HG02571 (cell line): ENCODE results near the gene LHX4.

ENCODE experiments used
- ATAC-seq: cut with Tn5 transposase; IDR thresholded peaks from one replicate; pipeline ENCODE4 v1.9.1; 2021; ENCODE audit warnings: mild to moderate bottlenecking, moderate library complexity; ENCODE audit not compliant: unreplicated experiment

LHX4 gene

DNA sequence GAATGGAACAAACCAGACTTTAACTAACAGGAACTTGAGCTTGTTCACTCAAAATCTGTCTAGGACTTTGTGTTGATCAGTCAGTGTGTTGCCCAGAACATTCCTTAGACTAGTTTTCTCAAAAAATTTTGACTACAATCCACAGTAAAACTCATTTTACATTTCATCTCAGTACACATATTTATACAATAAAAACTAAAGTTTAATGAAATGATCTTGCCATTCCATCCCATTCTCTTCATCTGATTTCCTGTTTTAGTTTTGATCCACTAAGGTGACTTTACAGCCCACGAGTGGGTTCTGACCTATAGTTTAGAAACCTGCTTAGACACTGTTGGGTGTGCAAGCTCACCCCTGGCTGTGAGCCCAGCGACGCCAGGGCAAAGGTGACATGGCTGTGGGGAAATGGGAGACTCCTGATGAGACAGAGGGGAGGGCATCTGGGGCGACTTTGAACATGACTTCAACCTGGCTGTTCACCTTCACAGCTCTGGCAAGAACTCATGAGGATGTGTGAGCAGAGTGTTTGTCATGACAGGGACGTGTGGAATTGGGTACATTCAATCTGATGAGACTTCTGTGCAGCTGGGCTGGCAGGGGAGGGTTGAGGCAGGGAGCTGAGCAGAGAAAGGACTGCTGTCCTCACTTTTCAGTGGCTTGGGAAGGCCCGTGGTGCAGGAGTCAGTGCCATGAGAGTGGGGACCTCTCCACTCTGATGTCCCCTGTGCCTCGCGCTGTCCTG is 40.6 kb downstream of the LHX4 start:
- ATAC-seq, result no peak

- no peak for ATAC-seq
These were observed 41.5 kb downstream of the LHX4 start for GRCh38 chr1:180271272-180272255.

GRCh38 chr1:180272395-180272794 is 42.3 kb downstream of the LHX4 start:
- ATAC-seq, result no peak

DNA sequence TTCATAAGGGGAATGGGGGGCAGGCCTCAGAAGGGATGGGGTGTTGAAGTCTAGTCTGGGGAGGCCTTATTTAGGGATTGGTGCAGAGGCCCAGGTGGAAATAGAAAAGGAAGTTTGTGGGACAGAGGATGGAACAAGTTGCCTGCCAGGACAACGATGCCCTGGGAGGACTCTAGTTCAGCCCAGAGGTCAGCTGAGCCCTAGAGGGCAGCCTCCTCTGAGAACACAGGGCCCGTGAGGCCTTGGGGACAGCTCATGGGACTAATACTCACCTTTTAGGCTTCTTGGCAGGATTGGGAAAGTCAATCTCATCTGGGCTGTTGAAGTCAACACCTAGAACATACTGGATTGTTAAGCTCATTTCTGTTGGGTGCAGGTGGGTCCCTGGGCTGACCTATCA is 43.0 kb downstream of the LHX4 start:
- ATAC-seq, result no peak

DNA sequence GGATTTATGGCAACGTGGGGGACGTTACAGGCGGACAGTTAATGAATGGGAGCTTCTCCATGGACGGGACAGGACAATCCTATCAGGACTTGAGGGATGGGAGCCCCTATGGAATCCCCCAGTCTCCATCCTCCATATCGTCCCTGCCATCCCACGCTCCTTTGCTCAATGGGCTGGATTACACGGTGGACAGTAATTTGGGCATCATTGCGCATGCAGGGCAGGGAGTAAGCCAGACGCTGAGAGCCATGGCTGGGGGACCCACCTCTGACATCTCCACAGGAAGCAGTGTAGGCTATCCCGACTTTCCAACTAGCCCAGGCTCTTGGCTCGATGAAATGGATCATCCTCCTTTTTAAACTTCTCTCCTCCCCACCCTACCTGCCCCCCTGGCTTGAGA is 44.2 kb downstream of the LHX4 start:
- no peak for ATAC-seq

DNA sequence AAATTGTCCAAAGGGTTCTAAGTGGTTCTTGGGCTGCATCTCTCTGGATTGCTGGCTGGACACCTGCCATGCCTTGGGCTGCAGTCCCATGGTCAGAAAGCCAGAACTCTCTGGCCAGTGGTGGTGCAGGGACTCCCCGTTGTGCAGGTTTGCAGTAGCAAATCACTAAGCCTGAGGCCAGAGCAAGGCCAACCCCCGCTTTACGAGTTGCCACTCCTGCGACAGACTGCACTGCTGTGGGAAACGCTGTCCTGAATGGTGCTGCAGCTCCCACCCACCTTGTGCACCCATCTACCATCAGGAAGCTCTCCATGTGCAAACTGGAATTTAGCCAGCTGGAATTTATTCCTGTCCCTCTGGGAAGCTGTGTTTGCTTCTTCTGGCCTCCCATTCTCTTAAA is 45.7 kb downstream of the LHX4 start:
- ATAC-seq, result no peak

DNA sequence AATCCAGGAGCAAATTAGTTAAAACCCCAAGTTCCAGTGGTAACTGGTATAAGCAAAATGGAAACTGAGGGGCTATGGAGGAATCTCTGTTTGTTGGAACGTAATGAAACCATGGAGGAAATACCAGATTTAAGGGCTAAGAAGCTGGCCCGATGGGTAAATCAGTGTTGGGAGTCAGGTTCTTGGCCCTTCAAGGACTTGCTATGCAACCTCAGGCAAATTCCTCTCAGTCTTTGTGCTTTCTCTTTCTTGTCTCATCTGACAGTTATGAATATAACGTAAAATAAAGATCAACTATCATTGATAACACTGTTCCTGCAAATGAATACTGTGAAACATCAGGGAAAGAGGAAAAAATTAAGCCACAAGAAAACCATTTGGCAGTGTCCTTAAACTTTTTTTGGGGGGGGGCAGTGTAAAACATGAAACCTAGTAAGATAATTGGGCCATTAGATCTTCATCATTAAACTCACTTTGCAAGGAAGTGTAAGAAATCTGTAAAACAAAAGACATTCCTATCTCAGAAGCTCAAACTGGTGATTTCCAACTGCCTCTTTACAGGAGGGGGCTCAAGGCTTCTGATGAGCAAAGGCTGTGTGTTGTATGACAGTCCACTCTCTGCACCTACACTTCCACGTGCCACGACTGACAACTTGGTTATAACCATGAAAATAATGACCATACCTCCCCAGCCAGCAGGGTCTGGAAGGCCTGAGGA is 47.6 kb downstream of the LHX4 start:
- no peak for ATAC-seq

- no peak for ATAC-seq
These were observed 48.1 kb downstream of the LHX4 start for GRCh38 chr1:180278194-180278515.

DNA sequence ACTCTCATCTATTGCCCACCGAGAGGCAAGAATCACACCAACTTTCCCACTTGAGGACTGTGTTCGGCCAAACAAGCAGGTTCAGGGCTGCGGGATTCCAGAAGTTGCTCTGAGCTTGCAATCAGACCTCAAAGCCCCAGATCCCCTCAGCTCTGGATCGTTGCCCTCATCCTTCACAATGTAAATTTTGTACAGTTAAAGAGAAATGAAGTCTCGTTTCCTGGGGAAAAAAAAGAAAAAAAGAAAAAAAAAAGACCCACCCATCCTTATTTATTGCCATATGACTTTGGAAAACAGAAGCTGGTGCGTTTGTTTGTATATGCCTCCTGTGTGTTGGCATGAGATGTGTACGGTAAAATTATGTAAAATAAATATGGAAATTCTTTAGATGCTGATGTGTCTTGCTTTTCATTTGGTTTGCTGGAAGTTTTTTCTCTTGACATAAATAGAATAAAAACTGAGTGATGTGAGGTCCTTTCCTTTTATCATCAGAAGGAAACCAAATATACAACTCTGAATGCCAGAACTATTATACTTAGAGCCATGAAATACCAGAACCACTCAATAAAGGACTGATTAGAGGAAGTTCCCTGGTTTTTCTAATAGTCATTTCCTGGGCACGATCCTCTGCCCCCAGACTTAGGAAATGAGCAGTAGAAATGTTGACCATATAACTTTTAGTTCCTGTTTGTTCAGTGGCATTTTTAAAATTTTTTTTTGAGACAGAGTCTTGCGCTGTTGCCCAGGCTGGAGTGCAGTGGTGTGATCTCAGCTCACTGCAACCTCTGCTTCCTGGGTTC is 48.7 kb downstream of the LHX4 start:
- no peak for ATAC-seq

DNA sequence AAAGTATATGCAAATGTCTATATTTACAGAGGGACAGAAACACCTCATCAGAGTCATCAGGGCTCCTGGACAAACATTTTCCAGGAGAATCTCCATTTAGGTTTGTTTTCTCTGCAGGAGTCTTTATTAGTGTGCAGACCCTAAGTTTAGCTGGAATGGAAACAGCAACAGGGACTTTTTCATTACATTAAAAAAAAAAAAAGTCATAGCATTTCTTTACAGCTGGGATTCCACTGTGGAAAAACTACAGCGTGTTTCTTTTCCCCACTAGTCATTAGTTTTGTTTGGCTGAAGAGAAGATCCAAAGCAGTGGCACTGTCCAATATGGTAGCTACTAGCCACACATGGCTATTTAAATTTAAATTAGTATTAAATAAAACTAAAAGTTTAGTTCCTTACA is 49.6 kb downstream of the LHX4 start:
- no peak for ATAC-seq

- ATAC-seq, result no peak
These were observed 50.6 kb downstream of the LHX4 start for GRCh38 chr1:180280617-180281016.

GRCh38 chr1:180281490-180281889 is 51.4 kb downstream of the LHX4 start:
- ATAC-seq, result no peak

DNA sequence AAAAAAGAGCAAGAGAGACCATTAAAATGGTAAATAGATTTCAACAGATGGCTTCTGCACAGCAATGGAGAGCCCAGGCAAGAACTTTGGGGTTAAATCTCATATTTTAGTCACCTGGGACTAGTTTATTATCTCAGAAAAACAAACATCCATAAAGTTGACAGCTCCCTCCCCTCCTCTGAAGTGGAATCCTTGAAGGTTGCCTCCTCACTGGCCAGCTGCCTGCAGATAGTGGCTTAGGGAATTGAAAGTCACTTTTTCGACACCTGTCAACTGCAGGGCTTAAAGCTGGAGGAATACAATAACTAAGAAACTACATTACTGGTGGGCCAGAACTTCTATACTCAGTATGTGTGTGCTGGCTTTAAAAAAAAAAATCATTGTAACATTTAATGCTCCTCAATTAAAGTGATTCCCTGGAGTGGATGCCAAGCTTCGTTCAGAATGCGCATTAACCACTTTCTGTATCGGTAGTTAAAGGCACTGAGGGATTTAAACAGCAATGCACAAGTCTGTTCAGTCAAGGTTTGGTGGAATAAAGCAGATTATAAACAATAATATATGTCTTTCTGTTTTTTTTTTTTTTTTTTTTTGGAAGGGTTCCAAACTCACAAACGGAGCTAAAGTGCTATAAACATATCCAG is 52.5 kb downstream of the LHX4 start:
- ATAC-seq, result no peak

GRCh38 chr1:180283098-180283497 is 53.0 kb downstream of the LHX4 start:
- no peak for ATAC-seq

DNA sequence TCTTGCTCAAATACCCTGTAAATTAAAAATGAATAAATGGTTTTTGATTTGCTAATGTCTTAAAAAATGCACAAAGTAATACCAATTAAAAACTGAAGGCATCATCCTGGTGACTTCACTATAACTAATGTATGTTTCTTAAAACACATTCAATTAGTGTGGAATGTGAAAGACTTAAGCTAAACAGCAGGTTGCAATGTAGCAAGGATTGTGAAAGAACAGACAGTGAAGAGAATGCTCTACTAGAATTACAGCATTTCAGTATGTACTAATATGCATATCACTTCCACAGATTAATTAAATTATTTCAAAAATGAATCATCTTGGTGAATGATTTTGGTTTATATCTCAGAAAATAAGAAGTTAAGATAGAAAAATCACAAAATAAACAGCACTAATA is 56.4 kb downstream of the LHX4 start:
- ATAC-seq, result no peak

- no peak for ATAC-seq
These were observed 58.1 kb downstream of the LHX4 start for GRCh38 chr1:180287988-180288705.

DNA sequence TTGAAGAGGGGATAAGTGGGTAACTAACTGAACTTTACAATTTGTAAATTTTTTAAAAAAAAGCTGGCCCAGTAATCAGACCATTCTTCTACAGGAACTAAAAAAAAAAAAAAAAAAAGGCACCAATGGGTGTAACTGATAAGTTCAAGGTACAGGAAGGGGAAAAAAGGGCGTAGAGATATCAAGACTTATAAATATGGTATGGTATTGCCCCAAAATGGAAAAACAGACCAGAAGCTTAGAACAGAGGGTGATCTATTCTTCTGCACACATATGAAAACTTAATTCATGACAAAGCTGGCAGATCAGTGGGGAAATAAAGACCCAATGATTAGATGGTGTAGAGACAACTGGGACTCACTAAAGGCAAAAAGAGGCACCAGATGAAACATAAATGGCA is 58.9 kb downstream of the LHX4 start:
- no peak for ATAC-seq

- ATAC-seq, result no peak
These were observed 60.4 kb downstream of the LHX4 start for GRCh38 chr1:180290265-180291001.

DNA sequence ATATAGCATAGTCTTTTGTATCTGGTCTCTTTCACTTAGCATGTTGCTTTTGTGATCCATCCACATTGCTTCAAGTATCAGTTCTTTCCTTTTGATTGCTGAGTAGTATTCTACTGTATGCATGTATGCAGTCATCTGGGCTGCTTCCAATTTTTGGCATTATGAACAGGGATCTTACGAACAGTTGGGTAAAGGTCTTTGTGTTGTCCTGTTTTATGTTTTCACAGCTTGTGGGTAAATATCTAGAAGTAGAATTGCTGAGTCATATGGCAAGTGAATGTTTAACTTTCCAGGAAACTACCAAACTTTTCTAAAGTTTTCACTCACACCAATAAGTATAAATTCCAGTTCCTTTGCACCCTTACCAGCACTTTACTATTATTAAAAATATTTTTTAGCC is 60.9 kb downstream of the LHX4 start:
- ATAC-seq, result no peak
